Measurements from ENCODE around the gene GAPDH.

DNA sequence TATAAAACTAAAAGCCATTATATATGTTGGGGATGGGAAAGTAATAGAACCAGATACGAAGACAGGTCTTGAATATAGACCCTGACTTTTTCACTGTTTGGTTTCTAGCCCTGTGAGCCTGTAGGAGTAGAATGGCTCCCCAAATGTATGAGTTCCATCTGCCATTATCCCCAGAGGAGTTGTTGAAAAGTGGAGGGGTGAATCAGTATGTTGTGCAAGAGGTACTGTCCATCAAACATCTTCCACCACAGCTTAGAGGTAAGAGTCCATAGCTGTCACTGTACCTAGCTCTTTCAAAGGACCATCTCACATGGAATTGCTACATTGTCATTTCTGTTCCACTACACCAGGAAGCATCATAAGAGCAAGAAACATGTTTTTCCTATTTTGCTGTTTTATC, 39.3 kb upstream of the GAPDH start:
- TF ChIP-seq CTCF (IDR thresholded peaks at IDR 0.05), result no peak
- no peak for TF ChIP-seq POLR2A (IDR thresholded peaks at IDR 0.05)

Data from lower leg skin (tissue), 3 donors.